OCI-LY1 (cell line): Measurements from ENCODE around the gene MACROD2.

Source experiments
- H2AFZ ChIP-seq: fragments of 200-600 bp; sonication (generic), shearing (Covaris generic); 2 replicates; pipeline ENCODE4 v1.6.0; 2014; ENCODE audit warnings: antibody characterized with exemption, mild to moderate bottlenecking, low read length
- H3F3A ChIP-seq: fragments of 200-600 bp; sonication (generic), shearing (Covaris generic); 2 replicates; pipeline ENCODE4 v1.6.0; 2014; ENCODE audit warnings: mild to moderate bottlenecking, antibody characterized with exemption, low read length, moderate library complexity; ENCODE audit not compliant: insufficient read depth
- H3K27ac ChIP-seq: fragments of 200-600 bp; sonication (generic); 2 replicates; pipeline ENCODE4 v1.5.1; 2014; ENCODE audit warnings: low read length, mixed run types, mild to moderate bottlenecking, low read depth; ENCODE audit not compliant: poor library complexity, severe bottlenecking
- H3K27me3 ChIP-seq: fragments of 200-600 bp; sonication (generic); 2 replicates; pipeline ENCODE4 v1.6.0; 2014; ENCODE audit warnings: antibody characterized with exemption, mild to moderate bottlenecking, low read length, moderate library complexity; ENCODE audit not compliant: insufficient read depth
- H3K36me3 ChIP-seq: fragments of 200-600 bp; sonication (generic); 2 replicates; pipeline ENCODE4 v1.6.1; 2014; ENCODE audit warnings: mild to moderate bottlenecking, antibody characterized with exemption, low read length, moderate library complexity, mixed read lengths; ENCODE audit not compliant: insufficient read depth
- H3K4me1 ChIP-seq: fragments of 200-600 bp; sonication (generic); 2 replicates; pipeline ENCODE4 v1.5.1; 2014; ENCODE audit warnings: mild to moderate bottlenecking, low read length, moderate library complexity; ENCODE audit not compliant: insufficient read depth, severe bottlenecking
- H3K4me2 ChIP-seq: fragments of 200-600 bp; sonication (generic), shearing (Covaris generic); 2 replicates; pipeline ENCODE4 v1.6.1; 2014; ENCODE audit warnings: low read length
- H3K4me3 ChIP-seq: fragments of 200-600 bp; sonication (generic); 2 replicates; pipeline ENCODE4 v1.5.1; 2014; ENCODE audit warnings: low read length, low read depth, mild to moderate bottlenecking, mixed read lengths; ENCODE audit not compliant: poor library complexity, severe bottlenecking
- H3K79me2 ChIP-seq: fragments of 200-600 bp; shearing (Covaris generic); 2 replicates; pipeline ENCODE4 v1.6.1; 2016; ENCODE audit warnings: mixed run types, low read length, mixed read lengths; ENCODE audit not compliant: insufficient read depth
- H3K9ac ChIP-seq: fragments of 200-600 bp; sonication (generic), shearing (Covaris generic); 2 replicates; pipeline ENCODE4 v1.6.1; 2014; ENCODE audit warnings: mild to moderate bottlenecking, low read length, mixed read lengths
- H3K9me2 ChIP-seq: fragments of 200-600 bp; sonication (generic), shearing (Covaris generic); 2 replicates; pipeline ENCODE4 v1.6.1; 2014; ENCODE audit warnings: low read depth, mild to moderate bottlenecking, low read length, mixed read lengths
- H3K9me3 ChIP-seq: fragments of 200-600 bp; shearing (Covaris generic); 2 replicates; pipeline ENCODE4 v1.6.1; 2014; ENCODE audit warnings: low read length, mixed read lengths
- H4K20me1 ChIP-seq: fragments of 200-600 bp; sonication (generic), shearing (Covaris generic); 2 replicates; pipeline ENCODE4 v1.6.0; 2016; ENCODE audit warnings: mild to moderate bottlenecking, low read length; ENCODE audit not compliant: insufficient read depth
- CTCF ChIP-seq: fragments of 200-600 bp; sonication (generic), shearing (Covaris generic); IDR thresholded peaks from 2 replicates; pipeline ENCODE4 v1.5.1; 2017; ENCODE audit warnings: mild to moderate bottlenecking, antibody characterized with exemption, low read length, moderate library complexity, mixed read lengths
- EZH2 ChIP-seq: fragments of 200-600 bp; sonication (generic), shearing (Covaris generic); IDR thresholded peaks from 2 replicates; pipeline ENCODE4 v1.8.0; 2017; ENCODE audit warnings: borderline replicate concordance, mixed run types, mild to moderate bottlenecking, antibody characterized with exemption, low read length, moderate library complexity, mixed read lengths

Gene MACROD2

DNA sequence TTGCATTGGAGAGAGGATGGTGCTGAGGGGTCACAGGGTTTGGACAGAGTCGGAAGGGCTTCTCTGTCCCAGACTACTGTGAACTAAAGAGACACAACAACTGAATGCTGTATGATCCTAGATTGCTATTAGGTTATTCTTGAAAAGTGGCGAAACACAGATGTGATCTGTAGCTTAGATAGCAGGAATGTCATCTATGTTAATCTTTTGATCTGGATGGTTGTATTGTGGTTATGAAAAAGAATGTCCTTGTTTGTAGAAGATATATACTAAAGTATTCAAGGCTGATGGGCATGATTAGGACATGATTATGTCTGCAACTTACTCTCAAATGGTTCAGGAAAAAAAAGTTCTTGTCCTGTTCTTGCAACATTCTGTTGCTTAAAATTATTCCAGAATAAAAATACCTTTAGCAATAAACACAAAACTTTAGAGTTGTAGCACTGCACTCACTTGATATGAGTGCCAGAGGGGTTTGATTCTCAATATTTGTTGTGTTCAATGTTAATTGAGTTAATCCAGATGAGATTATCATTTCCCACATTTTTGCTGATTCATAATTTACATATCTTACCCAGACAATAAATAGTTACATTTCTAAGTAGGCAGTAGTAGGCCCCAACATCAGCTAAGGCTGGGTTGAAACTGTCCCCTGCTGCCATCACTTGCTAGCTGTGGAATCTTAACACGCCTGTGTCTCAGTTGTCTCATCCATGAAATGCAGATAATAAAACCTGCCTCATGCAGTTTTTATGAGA lies 1932.8 kb downstream of the MACROD2 start:
- H3K4me3 ChIP-seq, result no peak overlapping the region
- TF ChIP-seq EZH2 (no peak), CTCF (no peak)
- no peaks in the 10 kb centered on the region for H4K20me1 ChIP-seq
- no peak overlapping the region for H3K9ac ChIP-seq
- no peaks in the 10 kb centered on the region for H3K36me3 ChIP-seq
- H3K9me2 ChIP-seq, result no peaks in the 10 kb centered on the region
- no peak overlapping the region for H3K4me2 ChIP-seq
- no peaks in the 10 kb centered on the region for H3K9me3 ChIP-seq
- no peaks in the 10 kb centered on the region for H3F3A ChIP-seq
- H3K79me2 ChIP-seq, result no peaks in the 10 kb centered on the region
- H3K4me1 ChIP-seq, result no peaks in the 10 kb centered on the region
- no peak overlapping the region for H2AFZ ChIP-seq
- no peak overlapping the region for H3K27ac ChIP-seq
- H3K27me3 ChIP-seq, result no peaks in the 10 kb centered on the region

DNA sequence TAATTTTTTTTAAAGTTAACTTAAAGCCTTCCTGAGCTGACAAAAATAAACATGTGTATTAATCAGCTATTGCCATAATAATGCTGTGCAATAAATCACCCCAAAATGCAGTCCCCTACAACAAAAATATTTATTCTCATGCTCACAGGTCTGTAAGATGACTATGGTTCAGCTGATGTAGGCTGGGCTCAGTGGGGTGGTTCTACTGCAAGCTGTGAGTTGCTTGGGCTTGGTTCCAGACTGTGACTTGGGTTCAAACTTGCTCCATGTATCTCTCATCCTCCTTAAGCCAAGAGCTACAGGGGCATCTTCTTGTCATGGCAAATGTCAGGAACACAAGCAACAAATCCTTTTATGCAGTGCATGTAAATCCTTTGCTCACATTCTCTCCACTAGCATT lies 1933.6 kb downstream of the MACROD2 start:
- no peak overlapping the region for H3K9ac ChIP-seq
- TF ChIP-seq CTCF (no peak), EZH2 (no peak)
- H4K20me1 ChIP-seq, result no peaks in the 10 kb centered on the region
- no peak overlapping the region for H3K4me3 ChIP-seq
- H3K4me1 ChIP-seq, result no peaks in the 10 kb centered on the region
- H3K36me3 ChIP-seq, result no peaks in the 10 kb centered on the region
- no peak overlapping the region for H3K27ac ChIP-seq
- no peaks in the 10 kb centered on the region for H3K79me2 ChIP-seq
- H2AFZ ChIP-seq, result no peak overlapping the region
- no peaks in the 10 kb centered on the region for H3K9me3 ChIP-seq
- H3K9me2 ChIP-seq, result no peaks in the 10 kb centered on the region
- no peak overlapping the region for H3K4me2 ChIP-seq
- H3K27me3 ChIP-seq, result no peaks in the 10 kb centered on the region
- no peaks in the 10 kb centered on the region for H3F3A ChIP-seq

DNA sequence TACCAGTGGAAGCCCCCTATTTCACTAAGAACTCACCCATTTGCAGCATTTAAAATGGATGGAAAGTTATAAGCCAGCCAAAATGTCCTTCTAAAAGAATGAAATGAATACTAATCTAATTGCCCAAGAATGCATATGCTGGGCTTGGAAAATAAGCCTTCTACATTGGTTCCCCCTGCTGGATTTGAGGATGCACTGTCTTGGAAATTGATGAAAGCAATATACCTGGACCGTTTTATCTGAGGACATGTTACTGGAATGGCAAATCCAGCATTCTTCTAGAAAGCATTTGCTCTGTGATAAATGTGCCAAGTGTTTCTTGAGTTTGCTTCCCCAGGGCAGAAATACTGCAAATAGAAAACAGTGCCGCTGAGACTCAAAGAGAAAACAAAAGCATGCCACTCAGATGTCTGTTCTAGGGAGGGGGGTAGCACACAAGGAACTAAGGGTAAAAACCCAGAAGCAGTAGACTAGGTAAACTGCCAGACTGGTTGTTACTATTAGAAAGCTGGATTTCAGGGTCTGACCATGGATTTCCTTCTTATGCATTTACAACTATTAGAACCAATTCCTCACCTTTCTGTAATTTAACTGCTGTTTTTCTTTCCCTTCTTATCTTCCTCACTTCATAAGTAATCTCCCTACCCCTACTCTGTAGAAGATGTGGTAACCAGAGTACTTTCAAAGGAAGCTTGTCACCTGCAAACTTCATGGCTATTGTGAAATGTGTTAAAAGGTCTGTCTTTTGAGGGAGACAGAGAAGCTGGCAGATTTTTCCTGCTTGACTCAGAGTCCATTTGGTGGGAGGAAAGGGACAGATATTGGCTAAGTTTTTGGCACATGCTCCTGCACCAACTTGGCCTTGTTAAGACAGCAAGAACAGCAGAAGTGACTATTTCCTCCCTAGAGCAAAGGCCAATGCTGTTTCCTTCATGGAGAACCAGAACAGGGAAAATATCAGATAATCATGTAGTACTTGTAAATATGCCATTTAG lies 1935.3 kb downstream of the MACROD2 start:
- H3K4me1 ChIP-seq, result no peaks in the 10 kb centered on the region
- no peak overlapping the region for H3K27ac ChIP-seq
- H3K4me3 ChIP-seq, result no peak overlapping the region
- H3K4me2 ChIP-seq, result no peak overlapping the region
- H3K9me2 ChIP-seq, result no peaks in the 10 kb centered on the region
- H4K20me1 ChIP-seq, result no peaks in the 10 kb centered on the region
- H3K9me3 ChIP-seq, result no peaks in the 10 kb centered on the region
- no peaks in the 10 kb centered on the region for H3K27me3 ChIP-seq
- no peaks in the 10 kb centered on the region for H3K36me3 ChIP-seq
- H2AFZ ChIP-seq, result no peak overlapping the region
- no peaks in the 10 kb centered on the region for H3K79me2 ChIP-seq
- H3K9ac ChIP-seq, result no peak overlapping the region
- H3F3A ChIP-seq, result no peaks in the 10 kb centered on the region
- TF ChIP-seq EZH2 (no peak), CTCF (peak; percentile 11; the same call in 1 of the 2 replicates)
